PC-3 (cell line): Measurements from ENCODE around the gene GRIA4. TPM values are rescaled to one million over a fixed set of nuclear protein-coding genes. Genes with fewer than 3 reads are reported as not detected.
"Not testable (repeated sequence)": the region's sequence is repeated elsewhere in the genome, so short reads cannot be mapped to it uniquely, and the experiment has no call there.

Experiments
- ATAC-seq: fragments of 200-7000 bp; cut with Tn5 transposase; 2 replicates; pipeline ENCODE4 v1.9.1; 2020; ENCODE audit warnings: mild to moderate bottlenecking, moderate library complexity
- BruUV-seq: library from RNA; stranded (reverse); fragments of 400-500 nt; replicated peaks from 2 replicates; lab custom pipeline; 2021; lab: Mats Ljungman, UMichigan
- CTCF ChIA-PET: fragments of 300-600 bp; sonication (Branson Sonifier 250); formaldehyde crosslinking; loops from one replicate; lab custom pipeline; 2022; ENCODE audit warnings: antibody characterized with exemption; lab: Charles Lee
- POLR2A ChIA-PET: fragments of 300-600 bp; sonication (Branson Sonifier 250); formaldehyde crosslinking; loops from one replicate; lab custom pipeline; 2022; ENCODE audit warnings: antibody characterized with exemption; ENCODE audit not compliant: unreplicated experiment; lab: Charles Lee
- DNase-seq: peaks from one replicate; pipeline ENCODE4 v3.0.0-alpha.2; 2015
- H2AFZ ChIP-seq: fragments of 300-600 bp; sonication (generic); 2 replicates; pipeline ENCODE4 v1.6.0; 2016; ENCODE audit warnings: antibody characterized with exemption, low read length
- H3F3A ChIP-seq: fragments of 300-600 bp; sonication (generic); one replicate; pipeline ENCODE4 v1.6.0; 2017; ENCODE audit warnings: antibody characterized with exemption, low read length, control low read depth, mild to moderate bottlenecking; ENCODE audit not compliant: unreplicated experiment
- H3K27ac ChIP-seq: fragments of 300-600 bp; sonication (generic); 2 replicates; pipeline ENCODE4 v1.5.1; 2016; ENCODE audit warnings: mild to moderate bottlenecking, low read length
- H3K27me3 ChIP-seq: fragments of 300-600 bp; sonication (generic); 2 replicates; pipeline ENCODE4 v1.6.1; 2016; ENCODE audit warnings: low read length, mixed read lengths
- H3K36me3 ChIP-seq: fragments of 300-600 bp; sonication (generic); 2 replicates; pipeline ENCODE4 v1.6.1; 2016; ENCODE audit warnings: low read depth, mixed run types, low read length, mixed read lengths
- H3K4me1 ChIP-seq: fragments of 300-600 bp; sonication (generic); 2 replicates; pipeline ENCODE4 v1.5.1; 2016; ENCODE audit warnings: low read length; ENCODE audit not compliant: insufficient read depth
- H3K4me2 ChIP-seq: fragments of 300-600 bp; sonication (generic); 2 replicates; pipeline ENCODE4 v1.6.0; 2016; ENCODE audit warnings: low read length
- H3K4me3 ChIP-seq: fragments of 300-600 bp; sonication (generic); 2 replicates; pipeline ENCODE4 v1.5.1; 2016; ENCODE audit warnings: mild to moderate bottlenecking, low read length, mixed read lengths
- H3K79me2 ChIP-seq: fragments of 300-600 bp; sonication (generic); 2 replicates; pipeline ENCODE4 v1.6.1; 2017; ENCODE audit warnings: low read length, mixed read lengths
- H3K9ac ChIP-seq: fragments of 300-600 bp; sonication (generic); 2 replicates; pipeline ENCODE4 v1.6.0; 2016; ENCODE audit warnings: mild to moderate bottlenecking, low read length
- H3K9me2 ChIP-seq: fragments of 300-600 bp; sonication (generic); replicated peaks from 2 replicates; pipeline ENCODE4 v1.6.1; 2016; ENCODE audit warnings: mixed run types, low read length, mixed read lengths
- H3K9me3 ChIP-seq: fragments of 300-600 bp; sonication (generic); 2 replicates; pipeline ENCODE4 v1.6.1; 2016; ENCODE audit warnings: low read length, mixed read lengths
- H4K20me1 ChIP-seq: fragments of 300-600 bp; sonication (generic); 2 replicates; pipeline ENCODE4 v1.6.1; 2016; ENCODE audit warnings: low read length, mixed read lengths
- EZH2 ChIP-seq: fragments of 300-600 bp; sonication (generic); IDR thresholded peaks from one replicate; pipeline ENCODE4 v1.6.1; 2017; ENCODE audit warnings: antibody characterized with exemption, mild to moderate bottlenecking, low read length; ENCODE audit not compliant: unreplicated experiment
- EZH2phosphoT487 ChIP-seq: fragments of 300-600 bp; sonication (generic); IDR thresholded peaks from 2 replicates; pipeline ENCODE4 v1.6.1; 2018; ENCODE audit warnings: mild to moderate bottlenecking, antibody characterized with exemption, low read length, borderline replicate concordance
- intact Hi-C: fragments of 100-400 bp; cut with micrococcal nuclease; formaldehyde crosslinking; loops from 2 replicates; pipeline ENCODE4 v1.9.0; 2023
- total RNA-seq: library from RNA; depleted of rRNA; stranded (reverse); fragments of >200 nt; gene quantifications from 2 replicates; pipeline ENCODE4 v1.2.3, GENCODE V29; 2014
- TF ChIP-seq, protein P1 (sequence below): fragments of 300-600 bp; sonication (generic); conservative IDR thresholded peaks from 2 replicates; pipeline ENCODE4 v1.5.1; 2017; ENCODE audit warnings: antibody characterized with exemption, low read depth, mild to moderate bottlenecking, low read length

GRIA4 gene
- total RNA-seq, 1 experiment from 2014 or later = not detected

DNA sequence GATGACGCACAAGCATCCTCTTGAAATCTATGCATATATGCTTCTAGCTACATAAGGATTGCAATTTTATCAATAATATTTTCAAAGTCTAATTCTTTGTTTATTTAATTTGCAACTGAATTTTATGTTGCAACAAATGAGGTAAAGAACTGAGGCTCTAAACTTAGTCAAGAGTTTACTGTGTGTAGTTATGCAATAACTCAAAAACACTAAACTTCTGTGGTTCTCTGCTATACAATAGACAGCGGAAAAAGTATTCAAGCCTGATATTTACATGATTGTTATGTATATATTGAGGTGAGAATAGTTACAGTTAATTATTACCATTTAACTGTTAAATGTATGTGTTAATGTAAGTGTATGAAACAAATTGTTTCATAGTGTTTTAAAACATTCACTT lies 379.3 kb downstream of the GRIA4 start:
- no peaks in the 10 kb centered on the region for H3F3A ChIP-seq
- H3K4me3 ChIP-seq = no peak overlapping the region
- H2AFZ ChIP-seq = no peak overlapping the region
- no TSS peak for BruUV-seq
- H3K4me2 ChIP-seq = no peak overlapping the region
- H4K20me1 ChIP-seq = no peaks in the 10 kb centered on the region
- peaks cover 1% of the 10 kb centered on the region for H3K36me3 ChIP-seq
- DNase-seq (no peak), ATAC-seq (no peak)
- H3K27me3 ChIP-seq = no peaks in the 10 kb centered on the region
- H3K9me3 ChIP-seq = no peaks in the 10 kb centered on the region
- CTCF ChIA-PET = no interaction called here
- TF ChIP-seq EZH2phosphoT487 = no peak
- TF ChIP-seq EZH2 = no peak
- TF ChIP-seq, protein P1, sequence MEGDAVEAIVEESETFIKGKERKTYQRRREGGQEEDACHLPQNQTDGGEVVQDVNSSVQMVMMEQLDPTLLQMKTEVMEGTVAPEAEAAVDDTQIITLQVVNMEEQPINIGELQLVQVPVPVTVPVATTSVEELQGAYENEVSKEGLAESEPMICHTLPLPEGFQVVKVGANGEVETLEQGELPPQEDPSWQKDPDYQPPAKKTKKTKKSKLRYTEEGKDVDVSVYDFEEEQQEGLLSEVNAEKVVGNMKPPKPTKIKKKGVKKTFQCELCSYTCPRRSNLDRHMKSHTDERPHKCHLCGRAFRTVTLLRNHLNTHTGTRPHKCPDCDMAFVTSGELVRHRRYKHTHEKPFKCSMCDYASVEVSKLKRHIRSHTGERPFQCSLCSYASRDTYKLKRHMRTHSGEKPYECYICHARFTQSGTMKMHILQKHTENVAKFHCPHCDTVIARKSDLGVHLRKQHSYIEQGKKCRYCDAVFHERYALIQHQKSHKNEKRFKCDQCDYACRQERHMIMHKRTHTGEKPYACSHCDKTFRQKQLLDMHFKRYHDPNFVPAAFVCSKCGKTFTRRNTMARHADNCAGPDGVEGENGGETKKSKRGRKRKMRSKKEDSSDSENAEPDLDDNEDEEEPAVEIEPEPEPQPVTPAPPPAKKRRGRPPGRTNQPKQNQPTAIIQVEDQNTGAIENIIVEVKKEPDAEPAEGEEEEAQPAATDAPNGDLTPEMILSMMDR = no peak
- no peak overlapping the region for H3K27ac ChIP-seq
- H3K79me2 ChIP-seq = no peaks in the 10 kb centered on the region
- POLR2A ChIA-PET = no interaction called here
- no peaks in the 10 kb centered on the region for H3K9me2 ChIP-seq
- no peaks in the 10 kb centered on the region for H3K4me1 ChIP-seq
- intact Hi-C loops = no loop called here
- no peak overlapping the region for H3K9ac ChIP-seq

DNA sequence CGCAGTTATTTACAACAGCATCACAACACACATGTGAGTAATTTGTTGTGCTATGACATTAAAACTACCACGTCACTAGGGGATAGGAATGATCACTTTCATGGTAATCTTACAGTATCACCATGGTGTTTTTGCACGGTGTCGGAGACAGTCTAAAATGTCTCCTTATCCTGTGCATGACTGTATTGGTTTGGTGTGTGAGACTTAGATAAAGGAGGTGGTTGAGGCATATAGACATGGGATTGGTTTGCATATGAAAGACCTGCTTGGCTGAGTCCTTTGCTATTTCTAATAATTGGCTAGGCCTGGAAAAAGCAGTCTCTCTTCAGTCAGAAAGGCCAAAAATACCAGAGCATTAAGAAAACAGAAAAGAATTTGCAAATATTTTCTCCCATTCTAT lies 382.0 kb downstream of the GRIA4 start:
- no peaks in the 10 kb centered on the region for H3K9me3 ChIP-seq
- H3K4me1 ChIP-seq = no peaks in the 10 kb centered on the region
- no peak overlapping the region for H3K27ac ChIP-seq
- H3K27me3 ChIP-seq = no peaks in the 10 kb centered on the region
- no TSS peak for BruUV-seq
- no peak overlapping the region for H2AFZ ChIP-seq
- no peaks in the 10 kb centered on the region for H3F3A ChIP-seq
- TF ChIP-seq, protein P1 = no peak
- TF ChIP-seq EZH2phosphoT487 (no peak), EZH2 (no peak)
- no peak overlapping the region for H3K9ac ChIP-seq
- intact Hi-C loops = no loop called here
- no peak overlapping the region for H3K4me2 ChIP-seq
- POLR2A ChIA-PET = no interaction called here
- CTCF ChIA-PET = no interaction called here
- no peaks in the 10 kb centered on the region for H4K20me1 ChIP-seq
- DNase-seq (no peak), ATAC-seq (no peak)
- H3K79me2 ChIP-seq = no peaks in the 10 kb centered on the region
- H3K36me3 ChIP-seq = peaks cover 16% of the 10 kb centered on the region
- no peaks in the 10 kb centered on the region for H3K9me2 ChIP-seq
- no peak overlapping the region for H3K4me3 ChIP-seq

DNA sequence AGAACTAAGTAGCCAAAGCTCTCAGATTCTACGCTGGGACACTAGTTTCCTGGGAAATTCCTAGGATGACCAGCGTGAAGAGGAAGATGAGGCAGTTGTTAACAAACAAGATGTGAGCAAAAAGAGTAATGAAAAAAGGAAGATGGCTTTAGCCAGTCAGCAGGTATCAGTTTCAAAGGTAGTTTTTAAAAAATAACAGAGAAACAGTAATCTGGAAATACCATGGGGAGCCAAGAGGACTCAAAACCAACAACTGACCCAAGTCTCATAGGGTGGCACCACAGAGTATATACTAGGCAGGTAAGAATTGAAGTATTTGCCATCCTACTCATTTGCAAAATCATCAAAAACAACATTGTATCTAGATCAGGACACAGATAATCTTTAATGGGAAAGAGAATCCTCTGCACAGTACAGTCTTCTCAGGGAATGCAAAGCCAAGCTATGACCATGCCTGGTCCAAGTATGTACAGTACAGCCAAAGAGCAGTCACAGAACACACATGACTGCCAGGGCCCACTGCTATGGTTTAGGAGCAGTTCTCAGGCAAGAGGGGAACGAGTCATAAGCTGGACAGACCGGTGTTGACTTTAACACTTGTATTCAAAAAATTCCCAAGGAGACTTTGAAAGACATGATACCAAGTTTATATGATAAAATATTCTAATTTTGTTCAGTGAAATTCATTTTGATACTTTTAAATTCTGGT lies 391.6 kb downstream of the GRIA4 start:
- ATAC-seq = peak; percentile 78

DNA sequence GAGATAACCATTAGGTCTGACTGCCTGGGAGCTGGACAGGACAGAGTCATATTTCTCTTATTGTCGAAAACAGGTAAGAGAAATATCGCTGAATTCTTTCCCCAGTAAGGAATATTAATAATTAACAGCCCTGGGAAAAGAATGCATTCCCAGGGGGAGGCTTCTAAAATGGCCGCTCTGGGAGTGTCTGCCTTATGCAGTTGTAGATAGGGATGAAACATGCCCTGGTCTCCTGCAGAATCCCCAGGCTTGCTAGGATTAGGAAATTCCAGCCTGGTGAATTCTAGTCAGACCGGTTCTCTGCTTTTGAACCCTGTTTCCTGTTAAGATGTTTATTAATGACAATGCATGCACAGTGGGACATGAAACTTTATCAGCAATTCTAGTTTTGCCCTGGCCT lies 393.2 kb downstream of the GRIA4 start:
- DNase-seq, H3K27ac ChIP-seq, H3K4me2 ChIP-seq, H4K20me1 ChIP-seq, CTCF ChIA-PET, H3K27me3 ChIP-seq, POLR2A ChIA-PET, BruUV-seq, H3K4me1 ChIP-seq, H3K4me3 ChIP-seq, ATAC-seq, H3K9me2 ChIP-seq, H2AFZ ChIP-seq, H3K9me3 ChIP-seq, H3K9ac ChIP-seq, H3F3A ChIP-seq, intact Hi-C loops: not testable (repeated sequence)
- Histone ChIP-seq H3K79me2 (peaks cover 18% of the 10 kb centered on the region; the same call in 1 of the 2 replicates), H3K36me3 (peaks cover 44% of the 10 kb centered on the region)

More for the DNA sequence above, 391.6 kb downstream of the GRIA4 start:
- no peak overlapping the region for H3K4me3 ChIP-seq
- H3K9me3 ChIP-seq = 0 out of 2 replicates have a peak, but pooled peaks cover 9% of the 10 kb centered on the region
- H3K27me3 ChIP-seq = no peaks in the 10 kb centered on the region
- 0 out of 2 replicates have a peak, but pooled peaks cover 17% of the 10 kb centered on the region for H3K79me2 ChIP-seq
- BruUV-seq = no TSS peak
- peak; percentile 54 for DNase-seq
- H3K9me2 ChIP-seq = no peaks in the 10 kb centered on the region
- POLR2A ChIA-PET = no interaction called here
- H3K27ac ChIP-seq = no peak overlapping the region
- peaks cover 28% of the 10 kb centered on the region for H3K36me3 ChIP-seq
- no peak overlapping the region for H3K4me2 ChIP-seq
- H3F3A ChIP-seq = no peaks in the 10 kb centered on the region
- TF ChIP-seq EZH2 = no peak
- TF ChIP-seq, protein P1 = no peak
- no peak for TF ChIP-seq EZH2phosphoT487
- intact Hi-C loops = no loop called here
- CTCF ChIA-PET = no interaction called here
- H3K4me1 ChIP-seq = no peaks in the 10 kb centered on the region
- no peak overlapping the region for H2AFZ ChIP-seq
- no peak overlapping the region for H3K9ac ChIP-seq
- H4K20me1 ChIP-seq = peaks cover 5% of the 10 kb centered on the region; the same call in 1 of the 2 replicates
